ENCODE measurements around the gene P2RY8. TPM values are rescaled to one million over a fixed set of nuclear protein-coding genes. Genes with fewer than 3 reads are reported as not detected.
"Not testable (repeated sequence)": the region's sequence is repeated elsewhere in the genome, so short reads cannot be mapped to it uniquely, and the experiment has no call there.

The P2RY8 gene
- total RNA-seq, 3 donors from 2014 or later (not counting 1 experiment from before 2014, with no cell fraction given): 73.7 to 114 (median 107) TPM

- peaks cover 30% of the 10 kb centered on the region for H3K36me3 ChIP-seq (ENCODE audit: control insufficient read depth, insufficient read depth, low read length)
- WGBS (ENCODE audit: insufficient coverage): 97% methylated on average over 32 of the region's 32 CpGs
Observed at GRCh38 chrX:1427756-1428155, 109.2 kb downstream of the P2RY8 start.

GRCh38 chrX:1426321-1426720, 110.7 kb downstream of the P2RY8 start:
- DNase-seq; H3K27me3 ChIP-seq (ENCODE audit: control insufficient read depth, insufficient read depth, low read length); H3K4me3 Mint-ChIP-seq; H3K4me3 ChIP-seq (ENCODE audit: low read length); H3K4me1 ChIP-seq (ENCODE audit: control insufficient read depth, insufficient read depth, low read length); H3K36me3 Mint-ChIP-seq; intact Hi-C loops (cut with micrococcal nuclease); H3K27ac ChIP-seq (ENCODE audit: low read length); H3K27ac Mint-ChIP-seq; H3K4me1 Mint-ChIP-seq; H3K27me3 Mint-ChIP-seq (ENCODE audit: low read depth in 2 of 2): not testable (repeated sequence)
- H3K9me3 ChIP-seq (ENCODE audit: control insufficient read depth, insufficient read depth, low read length): peaks cover 19% of the 10 kb centered on the region
- 90% methylated on average over 16 of the region's 16 CpGs for WGBS (ENCODE audit: insufficient coverage)
- peak in 1 of 3 donors; percentile 19 for ATAC-seq
- peaks cover 3 to 14% of the 10 kb centered on the region in 2 donors for H3K9me3 Mint-ChIP-seq
- H3K36me3 ChIP-seq (ENCODE audit: control insufficient read depth, insufficient read depth, low read length): peaks cover 29% of the 10 kb centered on the region

More at GRCh38 chrX:1427756-1428155, 109.2 kb downstream of the P2RY8 start:
- H3K4me3 Mint-ChIP-seq: no peak overlapping the region
- H3K36me3 Mint-ChIP-seq: peaks cover 8% of the 10 kb centered on the region
- Histone ChIP-seq H3K9me3 (ENCODE audit: control insufficient read depth, insufficient read depth, low read length) (peaks cover 6% of the 10 kb centered on the region), H3K27me3 (ENCODE audit: control insufficient read depth, insufficient read depth, low read length) (no peaks in the 10 kb centered on the region), H3K4me3 (ENCODE audit: low read length) (no peak overlapping the region), H3K27ac (ENCODE audit: low read length) (no peak overlapping the region), H3K4me1 (ENCODE audit: control insufficient read depth, insufficient read depth, low read length) (no peaks in the 10 kb centered on the region)
- no peaks in the 10 kb centered on the region for H3K4me1 Mint-ChIP-seq
- intact Hi-C loops (cut with micrococcal nuclease): no loop called here
- no peak for DNase-seq
- ATAC-seq: peak in 1 of 3 donors; percentile 11
- no peak for TF ChIP-seq CTCF (IDR thresholded peaks at IDR 0.05)
- H3K27ac Mint-ChIP-seq: no peak overlapping the region
- H3K9me3 Mint-ChIP-seq: peaks cover 3 to 14% of the 10 kb centered on the region in 2 donors
- H3K27me3 Mint-ChIP-seq (ENCODE audit: low read depth in 2 of 2): no peaks in the 10 kb centered on the region

- Mint-ChIP-seq H3K27me3 (ENCODE audit: low read depth in 2 of 2) (no peaks in the 10 kb centered on the region), H3K4me3 (no peak overlapping the region), H3K4me1 (peaks cover 0 to 1% of the 10 kb centered on the region in 2 donors), H3K36me3 (peaks cover 8% of the 10 kb centered on the region), H3K9me3 (peaks cover 3 to 14% of the 10 kb centered on the region in 2 donors), H3K27ac (no peak overlapping the region)
- H3K27me3 ChIP-seq (ENCODE audit: control insufficient read depth, insufficient read depth, low read length): no peaks in the 10 kb centered on the region
- H3K4me1 ChIP-seq (ENCODE audit: control insufficient read depth, insufficient read depth, low read length): no peaks in the 10 kb centered on the region
- H3K27ac ChIP-seq (ENCODE audit: low read length): no peak overlapping the region
- intact Hi-C loops (cut with micrococcal nuclease): no loop called here
- H3K9me3 ChIP-seq (ENCODE audit: control insufficient read depth, insufficient read depth, low read length): peaks cover 19% of the 10 kb centered on the region
- peaks cover 32% of the 10 kb centered on the region for H3K36me3 ChIP-seq (ENCODE audit: control insufficient read depth, insufficient read depth, low read length)
- WGBS (ENCODE audit: insufficient coverage): 87% methylated on average over 10 of the region's 10 CpGs
- DNase-seq: no peak
- H3K4me3 ChIP-seq (ENCODE audit: low read length): no peak overlapping the region
- no peak for ATAC-seq
- no peak for TF ChIP-seq CTCF (IDR thresholded peaks at IDR 0.05)
Observed at GRCh38 chrX:1425381-1425780, 111.6 kb downstream of the P2RY8 start.

- ATAC-seq (no peak), DNase-seq (no peak)
- Histone ChIP-seq H3K4me3 (ENCODE audit: low read length) (no peak overlapping the region), H3K27me3 (ENCODE audit: control insufficient read depth, insufficient read depth, low read length) (no peaks in the 10 kb centered on the region), H3K27ac (ENCODE audit: low read length) (no peak overlapping the region), H3K36me3 (ENCODE audit: control insufficient read depth, insufficient read depth, low read length) (peaks cover 29% of the 10 kb centered on the region), H3K9me3 (ENCODE audit: control insufficient read depth, insufficient read depth, low read length) (peaks cover 19% of the 10 kb centered on the region), H3K4me1 (ENCODE audit: control insufficient read depth, insufficient read depth, low read length) (no peaks in the 10 kb centered on the region)
- Mint-ChIP-seq H3K36me3 (peaks cover 8% of the 10 kb centered on the region), H3K27me3 (ENCODE audit: low read depth in 2 of 2) (no peaks in the 10 kb centered on the region), H3K4me3 (no peak overlapping the region), H3K4me1 (peaks cover 0 to 10% of the 10 kb centered on the region in 2 donors), H3K9me3 (peaks cover 9 to 16% of the 10 kb centered on the region in 2 donors), H3K27ac (no peak overlapping the region)
- 85% methylated on average over 9 of the region's 9 CpGs for WGBS (ENCODE audit: insufficient coverage)
- intact Hi-C loops (cut with micrococcal nuclease): no loop called here
- no peak for TF ChIP-seq CTCF (IDR thresholded peaks at IDR 0.05)
Observed at GRCh38 chrX:1424147-1424851, 112.7 kb downstream of the P2RY8 start.
